ENCODE data around the gene GALR2.
"Not testable (repeated sequence)": the region's sequence is repeated elsewhere in the genome, so short reads cannot be mapped to it uniquely, and the experiment has no call there.

The GALR2 gene

GRCh38 chr17:76078370-76078769 is 3.8 kb downstream of the GALR2 start:
- not testable (repeated sequence) for DNase-seq (ENCODE audit: extremely low spot score, insufficient read length, low read depth); FAIRE-seq

- DNase-seq (ENCODE audit: extremely low spot score, insufficient read length, low read depth) (no peak), FAIRE-seq (no peak)
Measured at GRCh38 chr17:76078860-76079534, 4.4 kb downstream of the GALR2 start, which contains the start of gene ZACN. Gene ZACN (plus strand): TSS chr17:76079182. CDS start chr17:76079265, 83 bp downstream.

GRCh38 chr17:76079535-76079955 is 5.0 kb downstream of the GALR2 start:
- no peak for FAIRE-seq
- DNase-seq (ENCODE audit: extremely low spot score, insufficient read length, low read depth) = no peak

GRCh38 chr17:76079956-76080767 is 5.6 kb downstream of the GALR2 start:
- FAIRE-seq = no peak
- DNase-seq (ENCODE audit: extremely low spot score, insufficient read length, low read depth) = no peak

GRCh38 chr17:76080768-76081287 is 6.2 kb downstream of the GALR2 start:
- FAIRE-seq = no peak

GRCh38 chr17:76081295-76082210 is 7.0 kb downstream of the GALR2 start:
- FAIRE-seq = no peak

More at GRCh38 chr17:76080768-76081287, 6.2 kb downstream of the GALR2 start:
- no peak for DNase-seq (ENCODE audit: extremely low spot score, insufficient read length, low read depth)

GRCh38 chr17:76082326-76083251 is 8.0 kb downstream of the GALR2 start:
- DNase-seq (ENCODE audit: extremely low spot score, insufficient read length, low read depth) (no peak), FAIRE-seq (no peak)

More at GRCh38 chr17:76081295-76082210, 7.0 kb downstream of the GALR2 start:
- no peak for DNase-seq (ENCODE audit: extremely low spot score, insufficient read length, low read depth)

- no peak for FAIRE-seq
- no peak for DNase-seq (ENCODE audit: extremely low spot score, insufficient read length, low read depth)
Measured at GRCh38 chr17:76083536-76084182, 9.1 kb downstream of the GALR2 start.

- no peak for FAIRE-seq
- no peak for DNase-seq (ENCODE audit: extremely low spot score, insufficient read length, low read depth)
Measured at GRCh38 chr17:76085066-76085730, 10.6 kb downstream of the GALR2 start.

GRCh38 chr17:76085731-76086366 is 11.3 kb downstream of the GALR2 start:
- FAIRE-seq (no peak), DNase-seq (ENCODE audit: extremely low spot score, insufficient read length, low read depth) (no peak)

GRCh38 chr17:76086384-76086783 is 11.8 kb downstream of the GALR2 start:
- no peak for FAIRE-seq
- no peak for DNase-seq (ENCODE audit: extremely low spot score, insufficient read length, low read depth)

GRCh38 chr17:76087531-76087930 is 12.9 kb downstream of the GALR2 start:
- DNase-seq (ENCODE audit: extremely low spot score, insufficient read length, low read depth) = no peak
- FAIRE-seq = no peak

- no peak for FAIRE-seq
Measured at GRCh38 chr17:76088041-76088867, 13.7 kb downstream of the GALR2 start.

GRCh38 chr17:76088868-76089576 is 14.4 kb downstream of the GALR2 start:
- DNase-seq (ENCODE audit: extremely low spot score, insufficient read length, low read depth) = no peak
- no peak for FAIRE-seq

More at GRCh38 chr17:76088041-76088867, 13.7 kb downstream of the GALR2 start:
- DNase-seq (ENCODE audit: extremely low spot score, insufficient read length, low read depth) = no peak

- no peak for FAIRE-seq
- no peak for DNase-seq (ENCODE audit: extremely low spot score, insufficient read length, low read depth)
Measured at GRCh38 chr17:76089680-76090516, 15.3 kb downstream of the GALR2 start.
